Osteocyte (in vitro differentiated cells): Measurements from ENCODE around the gene ZNF891. TPM values are rescaled to one million over a fixed set of nuclear protein-coding genes. Genes with fewer than 3 reads are reported as not detected.

Source experiments
- DNase-seq: peaks from one replicate; pipeline ENCODE4 v3.0.0; 2021; ENCODE audit warnings: mixed read lengths; ENCODE audit not compliant: unreplicated experiment; ENCODE audit errors: extremely low spot score
- H3K27ac Mint-ChIP-seq: one replicate; pipeline ENCODE4 v1.8.0; 2021; ENCODE audit warnings: mild to moderate bottlenecking, mixed read lengths; ENCODE audit not compliant: unreplicated experiment
- H3K27me3 Mint-ChIP-seq: one replicate; pipeline ENCODE4 v1.8.0; 2021; ENCODE audit warnings: mixed read lengths; ENCODE audit not compliant: unreplicated experiment
- H3K36me3 Mint-ChIP-seq: one replicate; pipeline ENCODE4 v1.8.0; 2021; ENCODE audit warnings: mixed read lengths; ENCODE audit not compliant: unreplicated experiment
- H3K4me1 Mint-ChIP-seq: one replicate; pipeline ENCODE4 v1.8.0; 2021; ENCODE audit warnings: mixed read lengths; ENCODE audit not compliant: unreplicated experiment
- H3K4me3 Mint-ChIP-seq: one replicate; pipeline ENCODE4 v1.8.0; 2021; ENCODE audit warnings: mild to moderate bottlenecking, moderate library complexity, mixed read lengths; ENCODE audit not compliant: unreplicated experiment
- H3K9me3 Mint-ChIP-seq: one replicate; pipeline ENCODE4 v1.8.0; 2021; ENCODE audit warnings: mixed read lengths; ENCODE audit not compliant: unreplicated experiment
- CTCF ChIP-seq: fragments of 200-600 bp; sonication (generic); IDR thresholded peaks from 2 replicates; pipeline ENCODE4 v1.5.0; 2021; ENCODE audit warnings: antibody characterized with exemption, mild to moderate bottlenecking, moderate library complexity
- total RNA-seq: library from RNA; stranded (reverse); gene quantifications from 2 replicates; pipeline ENCODE4 v1.2.1, GENCODE V29; 2021

ZNF891 gene
- total RNA-seq, 1 donor from 2014 or later: 2.3 TPM

- no peak overlapping the region for H3K4me3 Mint-ChIP-seq
- H3K9me3 Mint-ChIP-seq: peaks cover 56% of the 10 kb centered on the region
- no peaks in the 10 kb centered on the region for H3K27me3 Mint-ChIP-seq
- no peak for TF ChIP-seq CTCF
- no peaks in the 10 kb centered on the region for H3K4me1 Mint-ChIP-seq
- H3K27ac Mint-ChIP-seq: no peak overlapping the region
- DNase-seq: no peak
- H3K36me3 Mint-ChIP-seq: peaks cover 75% of the 10 kb centered on the region
Observed at GRCh38 chr12:133120385-133121191, 9.5 kb downstream of the ZNF891 start.

GRCh38 chr12:133108150-133108549, 21.9 kb downstream of the ZNF891 start:
- no peak overlapping the region for H3K27ac Mint-ChIP-seq
- no peak for DNase-seq
- H3K9me3 Mint-ChIP-seq: peaks cover 43% of the 10 kb centered on the region
- H3K27me3 Mint-ChIP-seq: no peaks in the 10 kb centered on the region
- H3K4me1 Mint-ChIP-seq: no peaks in the 10 kb centered on the region
- peaks cover 73% of the 10 kb centered on the region for H3K36me3 Mint-ChIP-seq
- no peak for TF ChIP-seq CTCF
- H3K4me3 Mint-ChIP-seq: no peak overlapping the region

GRCh38 chr12:133107121-133107520, 23.0 kb downstream of the ZNF891 start:
- peaks cover 40% of the 10 kb centered on the region for H3K9me3 Mint-ChIP-seq
- H3K27ac Mint-ChIP-seq: no peak overlapping the region
- no peak overlapping the region for H3K4me3 Mint-ChIP-seq
- H3K4me1 Mint-ChIP-seq: no peaks in the 10 kb centered on the region
- no peak for TF ChIP-seq CTCF
- no peaks in the 10 kb centered on the region for H3K27me3 Mint-ChIP-seq
- H3K36me3 Mint-ChIP-seq: peaks cover 79% of the 10 kb centered on the region
- DNase-seq: no peak

GRCh38 chr12:133106253-133106652, 23.8 kb downstream of the ZNF891 start:
- Mint-ChIP-seq H3K4me1 (no peaks in the 10 kb centered on the region), H3K9me3 (peaks cover 41% of the 10 kb centered on the region), H3K27ac (no peak overlapping the region), H3K27me3 (no peaks in the 10 kb centered on the region), H3K4me3 (no peak overlapping the region), H3K36me3 (peaks cover 83% of the 10 kb centered on the region)
- TF ChIP-seq CTCF: no peak
- DNase-seq: no peak

DNA sequence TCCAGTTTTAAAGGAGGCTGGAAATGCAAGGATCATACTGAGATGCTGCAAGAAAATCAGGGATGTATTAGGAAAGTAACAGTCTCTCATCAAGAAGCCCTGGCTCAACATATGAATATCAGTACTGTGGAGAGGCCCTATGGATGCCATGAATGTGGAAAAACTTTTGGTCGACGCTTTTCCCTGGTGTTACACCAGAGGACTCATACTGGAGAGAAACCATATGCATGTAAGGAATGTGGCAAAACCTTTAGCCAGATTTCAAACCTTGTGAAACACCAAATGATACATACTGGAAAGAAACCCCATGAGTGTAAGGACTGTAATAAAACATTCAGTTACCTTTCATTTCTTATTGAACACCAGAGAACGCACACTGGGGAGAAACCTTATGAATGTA, 24.5 kb downstream of the ZNF891 start:
- TF ChIP-seq CTCF: no peak
- Mint-ChIP-seq H3K36me3 (peaks cover 90% of the 10 kb centered on the region), H3K27ac (no peak overlapping the region), H3K9me3 (peaks cover 46% of the 10 kb centered on the region), H3K4me1 (no peaks in the 10 kb centered on the region), H3K4me3 (no peak overlapping the region), H3K27me3 (no peaks in the 10 kb centered on the region)
- no peak for DNase-seq
